Progenitor cell of endocrine pancreas (in vitro differentiated cells): Measurements from ENCODE around the gene SCIN. TPM values are rescaled to one million over a fixed set of nuclear protein-coding genes. Genes with fewer than 3 reads are reported as not detected.

ENCODE experiments used
- DNase-seq: peaks from one replicate; pipeline ENCODE4 v3.0.0; 2021; ENCODE audit warnings: low spot score; ENCODE audit not compliant: unreplicated experiment
- H3K27ac Mint-ChIP-seq: 2 replicates; pipeline ENCODE4 v1.8.0; 2021; ENCODE audit warnings: mild to moderate bottlenecking, moderate library complexity, mixed read lengths
- H3K27me3 Mint-ChIP-seq: 2 replicates; pipeline ENCODE4 v1.8.0; 2021; ENCODE audit warnings: mixed read lengths
- H3K36me3 Mint-ChIP-seq: 2 replicates; pipeline ENCODE4 v1.8.0; 2022; ENCODE audit warnings: mixed read lengths; ENCODE audit not compliant: insufficient read depth
- H3K4me1 Mint-ChIP-seq: 2 replicates; pipeline ENCODE4 v1.8.0; 2021; ENCODE audit warnings: low read depth, mixed read lengths
- H3K4me3 Mint-ChIP-seq: 2 replicates; pipeline ENCODE4 v1.8.0; 2021; ENCODE audit warnings: low read depth, mild to moderate bottlenecking, moderate library complexity, mixed read lengths
- H3K9me3 Mint-ChIP-seq: 2 replicates; pipeline ENCODE4 v1.8.0; 2021; ENCODE audit warnings: low read depth, mixed read lengths
- total RNA-seq: library from RNA; stranded (reverse); gene quantifications from 2 replicates; pipeline ENCODE4 v1.2.1, GENCODE V29; 2021
- TF ChIP-seq, protein P1 (sequence below): fragments of 200-600 bp; sonication (generic); IDR thresholded peaks from one replicate; pipeline ENCODE4 v1.5.0; 2021; ENCODE audit warnings: antibody characterized with exemption, mild to moderate bottlenecking; ENCODE audit not compliant: unreplicated experiment

Gene SCIN
- total RNA-seq, 1 donor from 2014 or later: 0.10 TPM

GRCh38 chr7:12625836-12626235 is 55.3 kb downstream of the SCIN start:
- Mint-ChIP-seq H3K27ac (no peak overlapping the region), H3K4me3 (no peak overlapping the region), H3K4me1 (peaks cover 1% of the 10 kb centered on the region), H3K36me3 (no peaks in the 10 kb centered on the region), H3K27me3 (no peaks in the 10 kb centered on the region), H3K9me3 (no peaks in the 10 kb centered on the region)
- TF ChIP-seq, protein P1, sequence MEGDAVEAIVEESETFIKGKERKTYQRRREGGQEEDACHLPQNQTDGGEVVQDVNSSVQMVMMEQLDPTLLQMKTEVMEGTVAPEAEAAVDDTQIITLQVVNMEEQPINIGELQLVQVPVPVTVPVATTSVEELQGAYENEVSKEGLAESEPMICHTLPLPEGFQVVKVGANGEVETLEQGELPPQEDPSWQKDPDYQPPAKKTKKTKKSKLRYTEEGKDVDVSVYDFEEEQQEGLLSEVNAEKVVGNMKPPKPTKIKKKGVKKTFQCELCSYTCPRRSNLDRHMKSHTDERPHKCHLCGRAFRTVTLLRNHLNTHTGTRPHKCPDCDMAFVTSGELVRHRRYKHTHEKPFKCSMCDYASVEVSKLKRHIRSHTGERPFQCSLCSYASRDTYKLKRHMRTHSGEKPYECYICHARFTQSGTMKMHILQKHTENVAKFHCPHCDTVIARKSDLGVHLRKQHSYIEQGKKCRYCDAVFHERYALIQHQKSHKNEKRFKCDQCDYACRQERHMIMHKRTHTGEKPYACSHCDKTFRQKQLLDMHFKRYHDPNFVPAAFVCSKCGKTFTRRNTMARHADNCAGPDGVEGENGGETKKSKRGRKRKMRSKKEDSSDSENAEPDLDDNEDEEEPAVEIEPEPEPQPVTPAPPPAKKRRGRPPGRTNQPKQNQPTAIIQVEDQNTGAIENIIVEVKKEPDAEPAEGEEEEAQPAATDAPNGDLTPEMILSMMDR: no peak
- DNase-seq: no peak

DNA sequence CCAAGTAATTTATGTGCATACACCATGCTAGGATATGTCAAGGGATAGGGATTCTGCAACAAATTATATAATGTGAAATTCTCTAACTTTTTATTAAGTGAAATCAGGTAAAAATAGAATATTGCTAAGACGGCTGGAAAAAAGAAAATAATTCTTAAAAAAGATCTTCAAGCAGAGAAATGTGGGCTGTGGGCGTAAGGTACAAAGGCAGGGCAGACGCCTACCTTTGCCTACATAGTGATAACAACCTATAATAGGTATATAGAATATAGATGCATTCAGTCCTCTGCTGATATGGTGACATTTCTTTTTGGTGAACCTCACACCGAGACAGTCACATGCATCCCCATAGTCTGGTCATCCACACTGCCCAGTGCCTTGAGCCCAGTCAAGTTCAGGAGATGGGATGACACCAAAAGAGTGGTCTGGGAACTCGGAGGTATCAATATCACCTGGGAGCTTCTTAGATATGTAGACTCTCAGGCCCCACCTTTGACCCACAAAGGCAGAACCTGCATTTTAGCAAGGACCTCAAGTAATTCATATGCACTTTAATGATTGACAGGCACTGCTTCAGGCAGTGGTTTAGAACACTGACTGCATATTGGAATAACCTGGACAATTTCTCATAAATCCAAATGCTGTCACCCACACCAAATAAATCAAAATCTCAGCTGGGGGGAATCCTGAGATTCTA is 59.4 kb downstream of the SCIN start:
- TF ChIP-seq, protein P1: no peak
- DNase-seq: no peak
- Mint-ChIP-seq H3K4me3 (no peak overlapping the region), H3K4me1 (no peaks in the 10 kb centered on the region), H3K27me3 (no peaks in the 10 kb centered on the region), H3K9me3 (no peaks in the 10 kb centered on the region), H3K27ac (no peak overlapping the region), H3K36me3 (no peaks in the 10 kb centered on the region)

- Mint-ChIP-seq H3K27me3 (no peaks in the 10 kb centered on the region), H3K9me3 (no peaks in the 10 kb centered on the region), H3K4me3 (no peak overlapping the region), H3K27ac (no peak overlapping the region), H3K4me1 (no peaks in the 10 kb centered on the region), H3K36me3 (no peaks in the 10 kb centered on the region)
- TF ChIP-seq, protein P1: no peak
- no peak for DNase-seq
Measured at GRCh38 chr7:12630513-12630819, 59.9 kb downstream of the SCIN start.

DNA sequence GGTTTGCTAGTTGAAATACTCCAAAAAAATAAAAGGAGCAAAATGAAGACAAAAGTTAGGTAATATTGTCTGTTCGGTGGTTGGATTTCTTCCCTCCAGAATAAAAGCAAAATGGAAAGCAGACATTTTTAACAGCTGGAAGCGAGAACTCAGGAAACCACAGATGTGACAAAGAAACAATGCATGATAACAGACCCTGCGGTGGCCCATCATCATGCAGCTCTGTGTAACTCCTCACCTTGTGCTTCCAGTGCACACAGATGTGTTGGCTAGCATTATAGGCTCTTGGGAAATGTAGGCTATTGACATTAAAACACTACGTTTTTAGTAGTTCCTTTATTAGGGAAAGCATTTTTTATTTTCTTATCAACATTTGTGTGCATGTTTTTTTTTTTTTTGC is 63.1 kb downstream of the SCIN start:
- no peak for DNase-seq
- Mint-ChIP-seq H3K27me3 (no peaks in the 10 kb centered on the region), H3K27ac (no peak overlapping the region), H3K4me1 (no peaks in the 10 kb centered on the region), H3K36me3 (no peaks in the 10 kb centered on the region), H3K4me3 (no peak overlapping the region), H3K9me3 (no peaks in the 10 kb centered on the region)
- TF ChIP-seq, protein P1: no peak

DNA sequence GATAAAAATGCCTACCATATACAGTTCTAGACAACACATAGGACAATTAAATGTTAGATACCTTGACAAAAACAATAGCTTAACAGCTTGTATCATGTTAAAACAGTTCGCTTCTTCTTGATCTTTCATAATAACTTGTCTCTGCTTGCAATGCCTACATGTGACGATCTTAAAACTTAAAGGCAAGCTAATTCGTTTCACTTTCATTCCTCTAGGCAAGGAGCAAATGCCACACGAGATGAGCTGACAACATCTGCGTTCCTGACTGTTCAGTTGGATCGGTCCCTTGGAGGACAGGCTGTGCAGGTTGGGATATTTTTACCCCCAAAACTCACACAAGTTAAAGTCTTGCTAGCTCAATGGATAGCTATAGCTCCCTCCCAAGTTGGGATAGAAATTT is 65.3 kb downstream of the SCIN start:
- H3K4me1 Mint-ChIP-seq: peaks cover 3% of the 10 kb centered on the region
- no peak for DNase-seq
- H3K27me3 Mint-ChIP-seq: no peaks in the 10 kb centered on the region
- H3K4me3 Mint-ChIP-seq: no peak overlapping the region
- H3K27ac Mint-ChIP-seq: no peak overlapping the region
- H3K36me3 Mint-ChIP-seq: no peaks in the 10 kb centered on the region
- no peaks in the 10 kb centered on the region for H3K9me3 Mint-ChIP-seq
- TF ChIP-seq, protein P1: no peak
